Measurements from ENCODE around the gene AGPAT2. TPM values are rescaled to one million over a fixed set of nuclear protein-coding genes. Genes with fewer than 3 reads are reported as not detected.
"Not testable (repeated sequence)": the region's sequence is repeated elsewhere in the genome, so short reads cannot be mapped to it uniquely, and the experiment has no call there.

AGPAT2 gene
- total RNA-seq, 1 donor from 2014 or later = 13.5 TPM

- intact Hi-C loops (cut with micrococcal nuclease) = no loop called here
Observed at GRCh38 chr9:136646827-136647711, 40.2 kb downstream of the AGPAT2 start.

GRCh38 chr9:136645903-136646754 lies 41.1 kb downstream of the AGPAT2 start:
- intact Hi-C loops (cut with micrococcal nuclease) = no loop called here

- intact Hi-C loops (cut with micrococcal nuclease) = no loop called here
Observed at GRCh38 chr9:136645352-136645902, 41.8 kb downstream of the AGPAT2 start.

GRCh38 chr9:136644593-136645351 lies 42.5 kb downstream of the AGPAT2 start:
- intact Hi-C loops (cut with micrococcal nuclease) = loop anchor here (1.0 kb wide), 1 partner anchor 159 kb away; no protein-coding TSS in a partner anchor

GRCh38 chr9:136644343-136644592 lies 43.0 kb downstream of the AGPAT2 start:
- intact Hi-C loops (cut with micrococcal nuclease) = loop anchor here (1.0 kb wide), 1 partner anchor 159 kb away; no protein-coding TSS in a partner anchor

GRCh38 chr9:136643596-136644342 lies 43.5 kb downstream of the AGPAT2 start:
- intact Hi-C loops (cut with micrococcal nuclease) = loop anchor here (1.0 kb wide), 1 partner anchor 158 kb away; no protein-coding TSS in a partner anchor

GRCh38 chr9:136642439-136642921 lies 44.8 kb downstream of the AGPAT2 start:
- intact Hi-C loops (cut with micrococcal nuclease) = no loop called here

GRCh38 chr9:136640171-136641111 lies 46.8 kb downstream of the AGPAT2 start:
- intact Hi-C loops (cut with micrococcal nuclease) = no loop called here

- intact Hi-C loops (cut with micrococcal nuclease) = no loop called here
Observed at GRCh38 chr9:136634904-136635303, 52.4 kb downstream of the AGPAT2 start.

- intact Hi-C loops (cut with micrococcal nuclease) = not testable (repeated sequence)
Observed at GRCh38 chr9:136632491-136633106, 54.7 kb downstream of the AGPAT2 start.

- intact Hi-C loops (cut with micrococcal nuclease) = not testable (repeated sequence)
Observed at GRCh38 chr9:136632072-136632471, 55.2 kb downstream of the AGPAT2 start.

- intact Hi-C loops (cut with micrococcal nuclease) = loop anchor here (1.0 to 2.0 kb wide), 2 partner anchors 93 to 146 kb away; no protein-coding TSS in a partner anchor
Observed at GRCh38 chr9:136631038-136632000, 55.9 kb downstream of the AGPAT2 start.

- intact Hi-C loops (cut with micrococcal nuclease) = loop anchor here (2.0 kb wide), 1 partner anchor 92 kb away; no protein-coding TSS in a partner anchor
Observed at GRCh38 chr9:136630662-136630992, 56.6 kb downstream of the AGPAT2 start.

- intact Hi-C loops (cut with micrococcal nuclease) = loop anchor here (2.0 kb wide), 1 partner anchor 91 kb away; no protein-coding TSS in a partner anchor
Observed at GRCh38 chr9:136629879-136630661, 57.2 kb downstream of the AGPAT2 start.

GRCh38 chr9:136629001-136629878 lies 58.0 kb downstream of the AGPAT2 start:
- intact Hi-C loops (cut with micrococcal nuclease) = no loop called here

GRCh38 chr9:136628268-136628667 lies 59.0 kb downstream of the AGPAT2 start:
- intact Hi-C loops (cut with micrococcal nuclease) = no loop called here
